CD4-positive, alpha-beta memory T cell (primary cell): Measurements from ENCODE around the gene SP140. TPM values are rescaled to one million over a fixed set of nuclear protein-coding genes. Genes with fewer than 3 reads are reported as not detected.

ENCODE experiments used
- CTCF ChIA-PET: fragments of 350-600 bp; sonication (Branson Sonifier 250); formaldehyde crosslinking; loops from one replicate; lab custom pipeline; 2021; ENCODE audit warnings: inconsistent platforms; ENCODE audit not compliant: partially characterized antibody; lab: Charles Lee
- POLR2A ChIA-PET: fragments of 350-600 bp; sonication (Branson Sonifier 250); formaldehyde crosslinking; loops from one replicate; lab custom pipeline; 2021; ENCODE audit not compliant: partially characterized antibody; lab: Charles Lee
- DNase-seq, 5 donors: peaks; one replicate each; pipeline versions ENCODE4 v3.0.0 to v3.0.0-alpha.2; 2020 to 2022; ENCODE audit warnings: mixed read lengths in 1 of 5
- H3K27ac ChIP-seq: one replicate; pipeline ENCODE4 v1.7.0; 2013; ENCODE audit warnings: low read depth, low read length
- H3K27me3 ChIP-seq: 2 replicates; pipeline ENCODE4 v1.7.0; 2013; ENCODE audit warnings: mild to moderate bottlenecking, low read length, moderate library complexity; ENCODE audit not compliant: insufficient read depth
- H3K36me3 ChIP-seq: 2 replicates; pipeline ENCODE4 v1.7.0; 2013; ENCODE audit warnings: mild to moderate bottlenecking, low read length, moderate library complexity; ENCODE audit not compliant: insufficient read depth
- H3K4me1 ChIP-seq: 2 replicates; pipeline ENCODE4 v1.7.0; 2013; ENCODE audit warnings: mild to moderate bottlenecking, low read length, moderate library complexity; ENCODE audit not compliant: insufficient read depth
- H3K4me3 ChIP-seq, 2 donors: one replicate each; pipeline ENCODE4 v1.7.0; 2013; ENCODE audit warnings: low read length in 2 of 2, mild to moderate bottlenecking in 1 of 2
- H3K9me3 ChIP-seq, 2 donors: one replicate each; pipeline ENCODE4 v1.7.0; 2013; ENCODE audit warnings: low read length in 2 of 2, control low read depth in 1 of 2; ENCODE audit not compliant: control insufficient read depth in 1 of 2
- H3K27ac Mint-ChIP-seq, 7 donors: one replicate each; pipeline ENCODE4 v1.8.0; 2020 to 2021; ENCODE audit warnings: mixed read lengths in 7 of 7, mild to moderate bottlenecking in 6 of 7, inconsistent platforms in 3 of 7, moderate library complexity in 3 of 7
- H3K27me3 Mint-ChIP-seq, 2 donors: one replicate each; pipeline ENCODE4 v1.8.0; 2020 to 2021; ENCODE audit warnings: mixed read lengths in 2 of 2
- H3K36me3 Mint-ChIP-seq, 2 donors: one replicate each; pipeline ENCODE4 v1.8.0; 2020 to 2021; ENCODE audit warnings: mixed read lengths in 2 of 2, inconsistent platforms in 1 of 2, mild to moderate bottlenecking in 1 of 2
- H3K4me1 Mint-ChIP-seq, 4 donors: one replicate each; pipeline ENCODE4 v1.8.0; 2020 to 2021; ENCODE audit warnings: mixed read lengths in 4 of 4, mild to moderate bottlenecking in 1 of 4
- H3K4me3 Mint-ChIP-seq, 8 donors: one replicate each; pipeline ENCODE4 v1.8.0; 2020 to 2021; ENCODE audit warnings: mixed read lengths in 8 of 8, mild to moderate bottlenecking in 7 of 8, moderate library complexity in 6 of 8, inconsistent platforms in 3 of 8
- H3K9me3 Mint-ChIP-seq, 8 donors: one replicate each; pipeline ENCODE4 v1.8.0; 2020 to 2021; ENCODE audit warnings: mixed read lengths in 8 of 8, mild to moderate bottlenecking in 5 of 8, inconsistent platforms in 3 of 8, moderate library complexity in 1 of 8
- intact Hi-C: fragments of 100-400 bp; cut with micrococcal nuclease; formaldehyde crosslinking; loops from one replicate; pipeline ENCODE4 v1.15.1; 2023
- polyA plus RNA-seq, 2 donors: library from polyadenylated mRNA; unstranded; fragments of 300-500 nt; fragmentation: Illumina TruSeq; gene quantifications; one replicate each; pipeline ENCODE4 v1.2.3, GENCODE V29; 2021
- total RNA-seq, 2 experiments: library from RNA; stranded (reverse); gene quantifications; one replicate each; pipeline ENCODE4 v1.2.3, GENCODE V29; 2021

Gene SP140
- total and polyA plus RNA-seq, 4 experiments from 2014 or later = 18.0 to 79.3 (median 52.5) TPM

DNA sequence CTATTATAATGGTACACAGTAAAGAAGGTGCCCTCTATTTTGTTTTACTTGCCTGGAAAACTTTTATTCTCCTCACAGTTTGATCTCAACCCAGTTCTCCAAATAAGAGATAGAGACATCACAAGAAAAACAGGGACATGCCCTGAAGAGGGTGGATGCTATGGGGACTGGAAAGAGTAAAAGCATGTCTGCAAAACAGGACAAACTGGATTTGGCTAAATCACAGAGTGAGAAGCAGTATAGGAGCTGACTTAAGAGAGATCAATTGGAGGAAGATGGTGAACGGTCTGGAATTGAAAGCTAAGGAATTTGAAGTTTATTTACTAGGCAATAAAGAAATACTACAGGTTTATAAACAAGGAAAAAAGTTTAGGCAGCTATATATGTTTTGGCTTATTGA is 134.5 kb downstream of the SP140 start:
- Mint-ChIP-seq H3K4me1 (peaks cover 31 to 39% (median 33%) of the 10 kb centered on the region in 4 donors), H3K9me3 (peaks cover 0 to 2% (median 0%) of the 10 kb centered on the region in 8 donors), H3K4me3 (no peak overlapping the region), H3K27me3 (no peaks in the 10 kb centered on the region), H3K36me3 (peaks cover 66 to 79% of the 10 kb centered on the region in 2 donors), H3K27ac (peak overlapping the region in 4 of 7 donors; percentile 51 to 86 (median 80))
- Histone ChIP-seq H3K4me1 (peaks cover 21% of the 10 kb centered on the region), H3K4me3 (no peak overlapping the region), H3K36me3 (peaks cover 28% of the 10 kb centered on the region), H3K27me3 (no peaks in the 10 kb centered on the region), H3K27ac (no peak overlapping the region), H3K9me3 (no peaks in the 10 kb centered on the region)
- intact Hi-C loops = no loop called here
- ChIA-PET POLR2A (interaction anchor here (0.9 kb wide), 1 partner anchor 41 kb away, joined by 3 read pairs; no protein-coding TSS in a partner anchor), CTCF (no interaction called here)
- DNase-seq = no peak

DNA sequence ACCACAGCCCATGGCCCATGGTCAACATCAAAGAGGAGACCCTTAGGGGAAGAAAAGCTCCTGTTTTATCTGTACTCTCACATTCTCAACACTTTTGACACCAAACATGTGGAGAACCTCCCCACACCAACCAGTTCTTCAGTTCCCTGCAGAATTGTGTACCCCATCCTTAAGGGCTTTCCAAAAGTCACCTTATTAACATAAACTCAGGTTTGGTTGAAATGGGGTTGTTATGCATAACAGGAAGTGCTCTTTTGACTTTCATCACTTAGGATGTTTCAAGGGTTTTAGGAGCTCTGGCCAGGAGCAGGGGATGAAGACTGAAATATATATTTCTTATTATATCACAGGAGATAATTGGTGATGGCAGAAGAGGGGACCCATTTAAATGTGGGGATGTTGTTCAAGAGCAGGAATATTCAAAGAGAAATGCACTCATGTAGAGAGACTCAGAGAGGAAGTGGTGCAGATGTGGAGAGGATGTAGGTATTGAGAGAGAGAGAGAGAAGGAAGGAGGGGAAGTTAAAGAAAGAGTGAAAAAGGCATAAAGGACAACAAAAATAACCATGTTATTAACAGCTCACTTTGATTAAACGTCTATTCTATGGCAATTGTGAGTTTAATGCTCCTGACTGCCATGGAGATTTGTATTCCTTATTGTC is 136.6 kb downstream of the SP140 start:
- intact Hi-C loops = no loop called here
- Histone ChIP-seq H3K9me3 (no peaks in the 10 kb centered on the region), H3K36me3 (peaks cover 28% of the 10 kb centered on the region), H3K4me1 (peaks cover 21% of the 10 kb centered on the region), H3K4me3 (no peak overlapping the region), H3K27ac (no peak overlapping the region), H3K27me3 (no peaks in the 10 kb centered on the region)
- DNase-seq = no peak
- CTCF ChIA-PET = interaction anchor here (1.4 to 1.9 kb wide), 2 partner anchors 40 to 160 kb away, joined by 3 to 6 read pairs; no protein-coding TSS in a partner anchor
- Mint-ChIP-seq H3K27ac (peak overlapping the region; percentile 3 to 85 (median 50)), H3K4me1 (peaks cover 34 to 39% (median 34%) of the 10 kb centered on the region in 4 donors), H3K36me3 (peaks cover 74 to 83% of the 10 kb centered on the region in 2 donors), H3K27me3 (no peaks in the 10 kb centered on the region), H3K4me3 (peak overlapping the region in 6 of 8 donors; percentile 0 to 78 (median 24)), H3K9me3 (peaks cover 0 to 2% (median 0%) of the 10 kb centered on the region in 8 donors)
- POLR2A ChIA-PET = interaction anchor here (1.2 to 1.5 kb wide), 5 partner anchors 26 to 143 kb away, joined by 3 to 9 read pairs (median 5); partner anchors contain the start of genes SP110 and SP140L

Other genes with a start within 250 kb of the SP140 start
- under 1 TPM; 0.12 to 0.14 TPM for gene SLC16A14, start 156.8 kb upstream of the SP140 start, total RNA-seq
- gene SLC16A14, start 156.8 kb upstream of the SP140 start, polyA plus RNA-seq = under 1 TPM in 1 of 2 donors, not detected in 1; 0.44 TPM
- 100 to 1,000 TPM; 108 to 123 TPM for gene SP110, start 5.8 kb upstream of the SP140 start, total RNA-seq
- 10 to 100 TPM; 49.8 to 99.2 TPM for gene SP110, start 5.8 kb upstream of the SP140 start, polyA plus RNA-seq
- 100 to 1,000 TPM in 1 of 2 experiments, 10 to 100 TPM in 1; 98.6 to 102 TPM for gene SP140L, start 101.5 kb downstream of the SP140 start, total RNA-seq
- gene SP140L, start 101.5 kb downstream of the SP140 start, polyA plus RNA-seq = 10 to 100 TPM; 24.1 to 37.2 TPM
- gene SP100, start 190.5 kb downstream of the SP140 start, total RNA-seq = 100 to 1,000 TPM; 210 to 226 TPM
- gene SP100, start 190.5 kb downstream of the SP140 start, polyA plus RNA-seq = 100 to 1,000 TPM; 101 to 222 TPM